Right cardiac atrium (tissue), 5 donors: ENCODE measurements around the gene AKAP13. TPM values are rescaled to one million over a fixed set of nuclear protein-coding genes. Genes with fewer than 3 reads are reported as not detected.

ENCODE experiments used
- microRNA-seq, 2 donors: library from miRNA; unstranded; fragments of <30 nt; microRNA quantifications; one replicate each; pipeline ENCODE4 v1.2.0, GENCODE V29; 2020 to 2021
- polyA plus RNA-seq: library from polyadenylated mRNA; stranded (reverse); fragments of 200-250 nt; gene quantifications from one replicate; pipeline ENCODE4 v1.2.3, GENCODE V29; 2013
- total RNA-seq, 4 donors: library from RNA; stranded (reverse); fragmentation: NEBNext Ultra II Directional; extraction: Animal tissue kit (Norgen Biotek cat#: 25700); gene quantifications; one replicate each; pipeline ENCODE4 v1.2.1, GENCODE V29; 2021
- donor health status: healthy with polysubstance abuse.
- donor health status: DM: no; HTN: yes; CAD: no.
- donor health status: DM: no; HTN: no; CAD: no.
- donor health status: DM: no; HTN: yes; CAD: no; lungs with severe emphysema.
- donor health status: DM: yes; HTN: yes; CAD: no.

Gene AKAP13
- total and polyA plus RNA-seq, 5 donors, result 104 to 348 (median 250) TPM

Small RNAs within 50 kb of the gene (microRNA-seq; reads per million reads assigned to microRNA genes)
- gene MIR1276 (0 to 0.84 reads per million in 2 donors), gene MIR7706 (20.9 to 23.6 reads per million in 2 donors)
